GM19043 (cell line): Measurements from ENCODE around the gene DTNA.
"Not testable (repeated sequence)": the region's sequence is repeated elsewhere in the genome, so short reads cannot be mapped to it uniquely, and the experiment has no call there.

Experiments used
- ATAC-seq: cut with Tn5 transposase; IDR thresholded peaks from one replicate; pipeline ENCODE4 v1.9.1; 2021; ENCODE audit warnings: low read depth; ENCODE audit not compliant: unreplicated experiment

DTNA gene

DNA sequence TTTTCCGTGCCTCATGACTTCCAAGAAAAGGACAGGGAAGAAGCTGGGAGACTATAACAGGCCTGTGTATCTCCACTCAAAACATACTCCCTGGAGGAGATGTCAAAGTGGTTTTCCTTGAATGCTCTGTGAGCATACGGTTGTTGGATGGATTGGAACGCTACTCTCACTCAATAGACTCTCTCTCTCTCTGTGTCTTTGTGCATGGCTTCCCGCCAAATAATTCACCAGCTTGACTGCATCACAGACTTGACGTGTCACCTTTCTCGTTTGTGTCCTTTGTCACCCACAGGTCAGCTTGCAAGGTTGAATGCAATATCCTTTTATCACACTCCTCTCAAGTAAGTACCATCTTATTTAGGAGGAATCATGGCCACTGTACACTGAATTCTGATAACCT lies 174.3 kb downstream of the DTNA start:
- no peak for ATAC-seq

DNA sequence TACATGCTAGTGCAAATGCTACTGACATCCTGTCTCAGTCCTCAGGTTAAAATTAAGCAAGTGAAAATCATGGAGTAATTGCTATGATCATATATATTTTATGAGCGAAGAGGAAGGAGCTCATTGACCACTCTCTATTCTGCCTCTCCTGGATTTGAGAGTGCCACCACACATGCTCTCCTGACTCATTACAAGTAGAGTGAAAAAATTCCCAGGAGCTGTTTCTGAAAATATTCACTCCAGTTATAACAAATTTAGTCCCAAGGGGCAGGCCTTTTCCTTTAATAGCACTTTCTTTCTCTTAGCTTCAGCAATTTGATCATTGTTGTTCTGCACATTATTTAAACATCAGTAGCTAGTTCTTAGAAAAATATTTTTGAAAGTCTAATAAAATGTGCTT lies 176.1 kb downstream of the DTNA start:
- ATAC-seq: no peak

DNA sequence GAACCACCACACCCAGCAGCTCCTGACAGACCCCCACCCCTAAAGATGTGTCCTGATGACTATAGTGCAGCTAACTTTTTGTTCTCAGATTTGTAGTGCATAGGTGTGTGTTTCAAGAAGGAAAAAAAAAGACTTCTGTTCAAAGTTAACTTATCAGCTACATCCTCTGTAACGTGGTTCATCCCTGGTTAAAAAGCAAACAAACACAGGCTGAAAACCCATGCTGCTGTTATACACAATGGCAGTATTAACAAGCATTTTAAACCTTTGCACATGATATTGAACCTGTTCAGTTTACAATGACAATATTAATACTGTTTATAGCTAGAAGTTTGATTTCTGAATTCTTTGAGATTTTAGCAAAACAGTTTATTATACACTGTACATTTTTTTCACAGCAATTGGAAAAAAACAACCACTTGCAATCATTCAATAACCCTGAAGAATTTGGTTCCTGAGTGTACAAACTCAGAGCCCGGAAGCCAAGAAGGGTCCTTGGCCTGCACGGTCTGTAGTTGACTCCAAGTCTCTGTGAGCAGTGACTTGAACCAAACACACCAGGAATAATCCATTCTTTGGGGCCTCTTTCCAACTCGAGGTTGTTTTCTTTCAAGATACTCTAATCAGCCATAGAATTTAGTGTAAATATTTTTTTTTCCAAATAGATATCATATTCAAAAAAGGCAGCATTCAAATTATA lies 177.9 kb downstream of the DTNA start:
- no peak for ATAC-seq

DNA sequence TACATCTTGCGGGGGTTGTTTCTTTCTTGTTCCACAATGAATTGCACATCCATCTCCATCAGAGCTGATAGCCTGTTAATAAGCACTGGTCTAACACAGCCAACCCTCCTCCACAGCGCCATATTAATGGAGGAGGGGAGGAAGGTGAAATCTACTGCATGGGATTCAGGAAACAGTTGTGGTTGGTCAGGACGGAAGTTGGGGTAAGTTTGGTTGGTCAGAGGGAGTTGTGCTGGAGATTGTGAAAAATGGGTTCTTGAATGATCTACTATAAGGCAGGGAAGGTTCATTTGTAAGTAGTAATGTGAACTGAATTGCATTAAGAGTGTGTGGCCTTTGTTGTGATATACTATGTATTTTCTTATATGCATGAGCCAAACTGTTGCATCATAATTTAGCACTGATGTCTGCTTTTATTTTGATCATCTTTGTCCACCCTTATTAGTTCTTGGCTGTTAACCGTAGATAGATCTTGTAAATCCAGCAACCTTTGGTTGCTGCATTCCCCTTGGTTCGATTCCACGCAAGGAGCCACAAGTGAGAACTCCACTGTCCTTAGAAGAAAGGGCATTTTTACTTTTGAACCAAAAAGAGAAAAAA lies 180.5 kb downstream of the DTNA start:
- ATAC-seq: no peak

DNA sequence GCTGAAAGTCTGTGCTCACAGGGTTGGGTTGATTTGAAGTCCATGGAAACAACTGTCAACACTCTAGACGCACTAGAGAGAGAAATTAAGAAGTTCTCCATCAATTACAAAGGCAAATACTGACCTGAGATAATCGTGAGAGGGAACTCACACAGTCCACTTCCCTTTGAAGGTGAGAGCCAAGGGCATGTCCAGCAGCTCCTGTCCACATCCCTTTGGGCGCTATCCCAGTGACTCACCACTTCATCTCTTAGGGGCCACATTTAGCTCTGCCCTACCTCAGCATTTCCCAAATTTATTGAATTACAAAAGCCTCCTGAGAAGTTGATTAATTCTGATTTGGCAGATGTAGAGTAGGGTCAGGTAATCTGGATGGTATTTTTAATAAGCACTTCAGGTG lies 182.3 kb downstream of the DTNA start:
- ATAC-seq: no peak

DNA sequence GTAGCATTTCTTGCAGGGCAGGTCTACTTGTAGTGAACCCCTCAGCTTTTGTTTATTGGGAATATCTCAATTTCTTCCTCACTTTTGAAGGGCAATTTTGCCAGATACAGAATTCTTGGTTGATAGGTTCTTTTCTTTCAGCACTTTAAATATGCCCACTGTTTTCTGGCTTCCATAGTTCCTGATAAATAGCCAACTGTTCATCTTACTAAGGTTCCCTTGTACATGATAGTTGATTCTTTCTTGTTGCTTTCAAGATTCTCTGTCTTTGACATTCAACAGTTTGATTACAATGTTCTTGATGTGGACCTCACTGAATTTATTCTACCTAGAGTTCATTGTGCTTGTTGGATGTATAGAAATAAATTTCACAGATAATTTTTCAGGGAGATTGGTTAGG lies 183.1 kb downstream of the DTNA start:
- ATAC-seq: no peak

DNA sequence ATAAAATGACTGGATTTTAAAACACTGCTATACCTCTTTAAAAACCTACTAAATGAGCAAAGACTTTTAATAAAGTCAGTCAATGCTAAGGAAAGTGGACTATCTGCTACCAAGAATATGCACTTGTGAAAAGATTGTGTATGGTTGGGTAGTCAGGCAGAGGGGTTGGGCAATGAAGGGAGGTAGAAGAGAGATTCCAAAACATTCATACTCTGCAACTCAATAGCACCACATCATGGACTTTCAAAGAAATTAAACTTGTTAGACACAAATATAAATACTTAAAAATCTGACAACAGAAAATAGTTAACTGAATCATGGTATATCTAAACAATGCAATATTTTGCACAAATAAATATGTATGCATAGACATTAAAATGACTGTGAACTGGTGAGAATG lies 191.2 kb downstream of the DTNA start:
- no peak for ATAC-seq

DNA sequence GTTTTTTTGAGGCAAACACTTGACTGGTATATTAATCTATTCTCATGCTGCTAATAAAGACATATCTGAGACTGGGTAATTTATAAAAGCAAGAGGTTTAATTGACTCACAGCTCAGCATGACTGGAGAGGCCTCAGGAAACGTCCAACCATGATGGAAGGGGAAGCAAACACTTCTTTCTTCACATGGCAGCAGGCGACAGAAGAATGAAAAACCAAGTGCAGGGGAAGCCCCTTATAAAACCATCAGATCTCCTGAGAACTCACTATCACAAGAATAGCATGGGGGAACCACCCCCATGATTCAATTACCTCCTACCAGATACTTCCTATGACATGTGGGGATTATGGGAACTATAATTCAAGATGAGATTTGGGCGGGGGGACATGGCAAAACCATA lies 194.9 kb downstream of the DTNA start:
- no peak for ATAC-seq

DNA sequence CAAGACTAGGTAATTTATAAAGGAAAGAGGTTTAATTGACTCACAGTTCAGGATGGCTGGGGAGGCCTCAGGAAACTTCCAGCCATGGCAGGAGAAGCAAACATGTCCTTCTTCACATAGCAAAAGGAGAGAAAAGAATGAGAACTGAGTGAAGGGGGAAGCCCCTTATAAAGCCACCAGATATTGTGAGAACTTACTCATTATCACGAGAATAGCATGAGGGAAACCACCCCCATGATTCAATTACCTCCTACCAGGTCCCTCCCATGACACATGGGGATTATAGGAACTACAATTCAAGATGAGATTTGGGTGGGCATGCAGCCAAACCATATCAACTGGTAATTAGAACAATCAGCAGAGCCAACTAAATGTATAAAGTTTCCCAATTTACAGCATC lies 196.9 kb downstream of the DTNA start:
- not testable (repeated sequence) for ATAC-seq

DNA sequence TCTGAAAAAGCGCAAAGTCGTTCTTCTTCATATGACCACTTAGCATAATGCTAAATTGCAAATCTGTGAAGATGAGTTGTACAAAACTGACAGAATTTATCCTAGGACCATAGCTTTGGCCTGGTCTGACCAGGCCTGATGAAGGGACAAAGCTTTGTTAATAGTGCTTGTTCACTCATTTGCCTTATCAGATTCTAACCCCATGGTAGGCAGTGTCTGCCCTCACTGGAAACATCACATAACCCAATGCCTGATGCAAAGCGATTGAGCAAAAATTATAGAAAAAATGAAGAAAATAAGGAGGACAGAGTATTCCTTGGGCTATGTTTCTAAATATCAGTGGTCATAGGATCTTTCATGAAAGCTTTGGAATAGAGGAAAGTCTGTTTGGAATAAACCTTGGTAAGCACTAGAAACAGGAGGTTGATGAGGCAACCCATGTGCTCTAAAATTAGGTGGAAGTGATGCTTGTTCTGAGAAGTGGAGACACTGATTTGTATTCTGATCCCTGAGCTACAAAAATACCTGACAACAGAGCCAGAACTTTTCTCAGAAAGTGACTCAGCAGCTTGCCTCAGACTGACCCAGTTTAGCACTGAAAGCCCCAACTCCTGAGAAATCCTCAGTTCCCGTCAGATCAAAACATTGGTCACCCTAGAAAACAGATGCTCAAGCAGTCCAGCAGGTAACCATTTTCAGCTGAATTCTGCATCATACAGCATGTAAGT lies 199.7 kb downstream of the DTNA start:
- no peak for ATAC-seq

DNA sequence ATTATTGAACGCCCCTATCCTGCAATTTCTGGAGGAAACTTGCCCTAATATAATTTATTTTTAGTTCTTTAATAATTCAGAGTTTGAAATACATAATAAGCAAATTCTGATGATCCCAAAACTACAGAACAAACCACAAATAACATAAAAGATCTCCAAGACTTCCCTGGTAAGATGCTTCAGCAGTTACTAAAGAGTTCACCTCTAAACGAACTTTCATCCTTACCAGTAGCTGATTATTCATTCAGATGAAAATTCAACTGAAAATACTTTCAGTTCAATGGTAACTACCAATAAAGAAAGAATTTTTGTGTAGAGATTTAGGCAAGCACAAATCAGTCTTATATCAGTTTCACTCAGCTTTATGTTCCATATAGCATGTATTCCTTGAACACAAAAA lies 201.0 kb downstream of the DTNA start:
- no peak for ATAC-seq

DNA sequence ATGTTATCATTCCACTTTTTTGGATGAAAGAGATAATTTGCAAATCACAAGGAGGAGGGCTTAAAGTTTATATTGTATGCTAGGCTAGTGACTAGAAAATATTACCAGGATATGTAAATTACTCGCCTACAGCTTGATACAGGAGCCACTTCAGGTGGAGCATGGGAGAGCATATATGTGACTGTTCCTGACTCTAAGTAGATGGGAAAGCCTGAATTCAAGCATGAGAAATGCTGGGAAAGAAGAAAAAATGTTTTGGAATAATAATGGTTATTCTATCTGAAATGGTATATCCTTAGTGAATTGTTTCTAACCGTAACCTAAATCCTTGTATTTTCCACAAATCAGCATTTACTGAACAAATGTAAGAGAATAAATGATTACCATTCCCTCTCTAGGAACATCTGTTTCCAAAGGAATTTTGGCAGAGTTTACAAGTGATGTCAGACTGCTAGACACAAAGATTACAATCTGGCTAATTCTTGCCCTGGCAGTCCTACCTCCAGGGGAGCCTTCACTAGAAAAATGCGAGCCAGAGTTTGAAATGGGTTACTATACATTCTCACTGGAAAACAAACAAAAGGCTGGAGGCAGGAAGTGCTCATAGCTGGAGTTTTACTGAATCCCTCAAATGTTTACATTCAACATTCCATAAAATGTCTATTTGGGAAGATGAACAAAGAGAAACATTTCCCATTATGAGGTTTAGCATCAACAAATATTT lies 201.7 kb downstream of the DTNA start:
- ATAC-seq: no peak

DNA sequence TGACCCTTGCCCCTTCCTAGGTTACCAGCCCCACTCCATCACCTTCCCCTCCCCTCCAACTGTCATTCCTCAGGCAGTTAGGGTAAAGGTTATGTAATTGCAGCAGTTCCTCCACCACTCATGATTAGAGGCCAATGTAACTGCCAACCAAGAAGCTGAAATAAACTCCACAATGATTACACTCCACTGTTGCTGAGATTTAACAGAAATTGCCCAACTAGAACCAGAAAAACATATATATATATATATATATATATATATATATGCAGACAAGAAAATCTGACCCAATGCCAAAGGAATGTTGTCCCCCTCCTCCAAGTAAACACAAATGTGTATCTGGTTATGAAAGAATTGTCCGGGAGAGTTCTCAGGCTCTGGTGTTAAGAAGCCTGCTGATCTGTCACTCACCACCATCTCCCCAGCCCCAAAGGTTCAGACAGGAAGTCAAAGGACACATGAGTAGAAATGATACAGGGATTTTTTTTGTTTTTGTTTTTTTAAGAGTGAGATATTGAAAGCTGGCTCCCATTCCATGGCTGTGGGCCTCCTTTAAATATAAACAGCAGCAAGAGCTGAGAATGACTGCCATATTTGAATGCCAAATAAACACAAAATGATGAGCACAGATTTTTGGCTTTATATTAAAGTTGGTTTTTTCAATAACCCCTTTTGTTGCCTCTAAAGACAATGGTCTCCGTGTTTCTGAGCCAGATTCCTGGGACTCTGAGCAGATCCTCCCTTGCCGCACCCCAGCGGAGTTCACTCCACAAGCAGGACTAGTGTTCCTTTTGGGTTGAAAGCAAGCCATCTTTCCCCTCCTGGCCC lies 204.0 kb downstream of the DTNA start:
- ATAC-seq: no peak

DNA sequence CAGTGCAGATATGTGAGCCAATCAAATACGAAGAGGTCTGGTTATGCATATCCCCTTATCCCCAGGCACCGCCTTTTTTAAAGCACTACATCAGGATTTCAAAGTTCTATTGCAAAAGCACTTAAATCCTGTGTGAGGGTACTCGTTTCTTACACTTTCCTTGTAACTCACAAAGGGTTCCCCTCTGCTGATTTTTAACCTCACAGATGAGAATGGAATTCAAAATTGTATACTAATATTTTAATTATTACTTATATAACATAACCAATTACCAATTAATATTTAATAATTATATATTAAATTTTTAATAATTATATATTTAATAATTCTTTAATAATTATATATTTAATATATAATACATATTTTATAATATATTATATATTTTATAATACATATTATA lies 204.9 kb downstream of the DTNA start:
- no peak for ATAC-seq

DNA sequence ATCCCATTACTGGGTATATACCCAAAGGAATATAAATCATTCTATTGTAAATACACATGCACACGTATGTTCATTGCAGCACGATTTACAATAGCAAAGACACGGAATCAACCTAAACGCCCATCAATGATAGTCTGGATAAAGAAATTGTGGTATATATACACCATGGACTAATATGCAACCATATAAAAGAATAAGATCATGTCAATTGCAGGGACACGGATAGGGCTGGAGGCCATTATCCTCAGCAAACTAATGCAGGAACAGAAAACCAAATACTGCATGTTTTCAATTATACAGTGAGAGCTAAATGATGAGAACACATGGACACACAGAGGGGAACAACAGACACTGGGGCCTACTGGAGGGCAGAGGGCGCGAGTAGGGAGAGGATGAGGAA lies 206.4 kb downstream of the DTNA start:
- ATAC-seq: not testable (repeated sequence)

DNA sequence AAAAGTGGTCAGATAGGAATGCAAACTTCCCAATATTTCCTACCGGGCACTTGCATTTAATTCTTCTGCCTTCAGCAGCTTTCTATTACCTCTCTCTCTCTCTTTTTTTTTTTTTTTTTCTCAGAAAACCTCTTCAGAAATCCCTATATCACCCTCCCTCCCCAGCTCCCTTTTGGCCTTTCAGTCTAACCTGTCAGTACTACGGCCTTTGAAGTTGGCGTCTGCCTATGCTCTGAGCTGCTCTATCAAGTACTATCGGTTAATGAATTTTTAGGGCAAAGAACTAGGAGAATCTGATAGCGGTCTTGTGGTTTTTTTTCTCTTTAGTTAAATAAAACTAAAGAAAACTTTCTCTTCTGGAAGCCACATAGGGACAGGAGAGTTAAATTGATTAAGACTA lies 208.8 kb downstream of the DTNA start:
- ATAC-seq: no peak

DNA sequence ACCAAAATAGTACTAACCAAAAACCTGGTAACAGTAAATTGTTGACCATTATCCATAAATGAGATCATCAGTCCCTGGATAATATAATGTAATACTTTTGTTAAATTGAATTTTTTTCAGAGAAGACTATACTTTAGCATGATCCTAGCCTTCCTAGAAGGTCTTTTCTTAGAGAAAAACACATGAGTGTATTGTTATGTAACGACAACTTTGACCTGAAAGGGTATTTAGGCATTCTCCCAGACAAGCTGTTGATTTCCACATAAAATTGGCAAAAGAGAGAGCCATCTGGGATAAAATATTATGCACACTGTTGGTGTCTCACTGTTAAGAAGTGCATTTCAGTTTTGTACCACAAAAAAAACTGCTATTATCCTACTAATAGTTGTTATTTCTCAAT lies 211.1 kb downstream of the DTNA start:
- ATAC-seq: no peak

DNA sequence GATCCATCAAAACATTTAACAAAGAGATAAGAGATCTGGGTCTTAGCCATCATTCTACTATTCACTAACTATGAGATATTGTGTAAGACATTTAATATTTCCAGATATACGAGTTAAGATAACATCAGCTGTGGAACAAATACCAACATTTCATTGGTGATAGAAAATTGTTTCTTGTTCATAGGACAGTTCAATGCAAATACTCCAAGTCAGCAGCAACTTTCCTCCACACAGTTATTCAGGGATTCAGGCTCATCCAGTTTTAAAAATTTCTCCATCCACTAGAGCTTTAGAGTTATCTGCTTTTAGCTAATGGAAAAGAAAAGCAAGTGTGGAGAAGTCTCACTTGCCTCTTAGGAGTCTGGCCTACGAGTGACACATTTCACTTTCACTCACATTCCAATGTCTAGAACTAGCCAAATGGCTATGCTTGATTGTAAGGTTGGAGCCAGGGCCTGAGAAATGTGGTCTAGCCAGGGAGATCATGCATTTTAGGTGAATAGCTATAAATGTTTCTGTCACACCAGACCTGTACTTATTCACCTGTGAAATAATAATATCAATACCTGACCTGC lies 211.8 kb downstream of the DTNA start:
- no peak for ATAC-seq

DNA sequence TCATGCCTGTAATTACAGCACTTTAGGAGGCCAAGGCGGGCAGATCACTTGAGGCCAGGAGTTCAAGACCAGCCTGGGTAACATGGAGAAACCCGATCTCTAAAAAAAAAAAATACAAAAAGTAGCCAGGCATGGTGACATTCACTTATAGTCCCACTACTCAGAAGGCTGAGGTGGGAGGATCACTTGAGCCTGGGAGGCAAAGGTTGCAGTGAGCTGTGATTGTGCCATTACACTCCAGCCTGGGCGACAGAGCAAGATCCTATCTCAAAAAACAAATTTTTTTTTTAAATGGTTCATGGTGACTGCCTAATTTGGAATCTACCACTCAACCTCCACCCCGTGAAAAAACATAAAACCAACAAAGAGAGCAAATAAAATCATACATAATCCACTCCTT lies 212.5 kb downstream of the DTNA start:
- not testable (repeated sequence) for ATAC-seq

DNA sequence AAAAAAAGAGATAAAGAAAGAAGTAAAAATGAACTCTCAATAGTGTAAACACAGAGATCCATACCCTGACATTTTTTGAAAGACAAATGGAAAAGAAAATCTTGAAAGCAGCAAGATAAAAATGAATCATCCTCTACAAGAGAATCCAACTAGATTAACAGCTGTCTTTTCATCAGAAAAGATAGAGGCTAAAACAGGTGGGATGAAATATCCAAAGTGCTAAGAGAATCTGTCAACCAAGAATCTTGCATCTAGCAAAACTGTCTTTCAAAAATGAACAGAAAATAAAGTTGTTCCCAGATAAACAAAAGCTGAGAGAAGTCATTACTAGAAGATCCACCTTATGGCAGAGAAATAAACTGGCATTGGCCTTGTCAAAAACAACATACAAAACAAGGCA lies 213.8 kb downstream of the DTNA start:
- ATAC-seq: no peak
